GM12875 (cell line): ENCODE results near the gene SYT5.

Source experiments
- H3K4me3 ChIP-seq: one replicate; pipeline ENCODE4 v1.5.1; 2011; ENCODE audit warnings: low read depth, low read length, control low read depth
- CTCF ChIP-seq: IDR thresholded peaks from 2 replicates; pipeline ENCODE4 v1.5.1; 2011; ENCODE audit warnings: low read depth, mild to moderate bottlenecking, control low read depth, inconsistent platforms, low read length, moderate library complexity, borderline replicate concordance; ENCODE audit not compliant: insufficient read depth

SYT5 gene

GRCh38 chr19:55179606-55180484 is at the start of gene SYT5:
Gene SYT5, minus strand, starts transcription at chr19:55180289. Its CDS starts 1,248 bp downstream, at chr19:55179041.
- no peak for TF ChIP-seq CTCF
- no peak within 1 kb of the TSS for H3K4me3 ChIP-seq

GRCh38 chr19:55229789-55230182 is 49.7 kb upstream of the SYT5 start:
- no peak for TF ChIP-seq CTCF
- H3K4me3 ChIP-seq: no peak overlapping the region

GRCh38 chr19:55229145-55229788 is 49.2 kb upstream of the SYT5 start:
- H3K4me3 ChIP-seq: no peak overlapping the region

GRCh38 chr19:55228403-55229031 is 48.4 kb upstream of the SYT5 start, which contains the start of gene TMEM86B:
Gene TMEM86B, minus strand, starts transcription at chr19:55228763. Its CDS starts 22 bp downstream, at chr19:55228741.
- H3K4me3 ChIP-seq: no peak within 1 kb of the TSS
- no peak for TF ChIP-seq CTCF

More at GRCh38 chr19:55229145-55229788, 49.2 kb upstream of the SYT5 start:
- TF ChIP-seq CTCF: no peak

DNA sequence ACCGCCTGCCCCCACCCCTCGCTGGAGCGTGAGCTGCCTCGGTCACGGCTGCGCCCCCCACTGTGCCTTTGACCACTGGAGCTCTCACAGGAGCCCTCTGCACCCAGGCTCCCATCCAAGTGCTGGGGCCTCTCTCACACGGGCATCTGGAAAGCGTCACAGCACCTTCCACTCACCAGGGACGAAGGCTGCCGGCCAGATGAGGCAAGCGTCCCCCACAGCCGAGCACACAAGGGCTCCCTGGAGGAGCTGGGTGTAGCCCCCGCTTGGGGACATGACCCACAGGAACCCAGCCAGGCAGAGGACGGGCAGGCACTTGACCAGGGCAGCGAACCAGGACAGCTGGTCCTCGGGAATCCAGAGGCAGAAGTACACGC is 47.9 kb upstream of the SYT5 start:
- no peak for TF ChIP-seq CTCF
- no peak overlapping the region for H3K4me3 ChIP-seq

DNA sequence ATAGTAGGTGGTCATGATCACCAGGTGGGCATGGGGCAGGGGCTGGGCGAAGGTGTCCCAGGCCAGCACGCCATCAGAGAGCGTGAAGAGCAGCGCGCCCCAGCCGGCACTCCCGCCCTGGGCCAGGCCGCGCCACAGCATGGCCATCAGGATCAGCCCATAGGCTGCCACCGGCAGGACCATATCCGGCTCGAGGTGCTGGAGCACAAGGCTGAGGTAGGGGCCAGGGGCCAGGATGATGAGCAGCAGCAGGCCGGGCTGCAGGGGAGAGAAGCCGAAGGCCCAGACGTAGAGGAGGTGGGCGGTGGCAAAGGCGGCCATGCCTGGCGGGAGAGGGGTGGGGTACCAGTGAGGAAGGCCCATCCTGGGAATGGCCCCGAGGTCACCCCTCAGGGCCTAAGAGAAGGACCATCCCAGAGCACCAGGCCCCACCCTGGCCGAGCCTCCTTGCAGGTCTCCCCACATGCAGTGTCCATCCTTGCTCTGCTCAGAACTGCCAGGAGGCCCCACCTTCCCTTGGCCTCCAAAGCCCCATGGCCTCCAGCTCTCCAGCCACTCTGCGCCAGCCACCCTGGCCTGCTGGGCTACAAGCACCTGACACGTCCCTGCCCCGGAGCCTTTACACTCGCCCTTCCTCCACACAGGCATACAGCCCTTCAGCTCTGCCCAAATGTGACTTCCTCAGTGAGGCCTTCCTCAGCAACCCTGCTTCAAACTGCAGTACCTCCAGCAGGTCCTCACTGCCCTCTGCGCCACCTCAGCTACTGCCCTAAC is 47.3 kb upstream of the SYT5 start:
- TF ChIP-seq CTCF: no peak
- no peak overlapping the region for H3K4me3 ChIP-seq
